Endothelial cell of umbilical vein (primary cell): ENCODE results near the gene CRACR2B. TPM values are rescaled to one million over a fixed set of nuclear protein-coding genes. Genes with fewer than 3 reads are reported as not detected.

ENCODE experiments used
- BruUV-seq: library from RNA; stranded (reverse); fragments of 400-500 nt; replicated peaks from 2 replicates; lab custom pipeline; 2021; lab: Mats Ljungman, UMichigan
- CTCF ChIA-PET: fragments of 300-600, 350-600 bp; sonication (Branson Sonifier 250); formaldehyde crosslinking; loops from one replicate; lab custom pipeline; 2021; ENCODE audit warnings: antibody characterized with exemption, inconsistent platforms; lab: Charles Lee
- POLR2A ChIA-PET: fragments of 300-600, 350-600 bp; sonication (Branson Sonifier 250); formaldehyde crosslinking; loops from one replicate; lab custom pipeline; 2021; ENCODE audit warnings: antibody characterized with exemption, inconsistent platforms; lab: Charles Lee
- DNase-seq: peaks from one replicate; pipeline ENCODE4 v3.0.0-alpha.2; 2011; ENCODE audit warnings: low read depth, low spot score
- FAIRE-seq: peaks from 2 replicates; lab custom pipeline; 2011; peaks lifted over from hg19 to GRCh38; lab: Jason Lieb, UNC
- H2AFZ ChIP-seq: 2 replicates; pipeline ENCODE4 v1.6.0; 2012; ENCODE audit warnings: low read depth, low read length, control low read depth, inconsistent platforms
- H3K27ac ChIP-seq: 2 replicates; pipeline ENCODE4 v1.5.1; 2011; ENCODE audit warnings: low read depth, mild to moderate bottlenecking, control low read depth, low read length, moderate library complexity; ENCODE audit not compliant: insufficient read depth
- H3K27me3 ChIP-seq, 2 experiments: 2 replicates each; pipeline versions ENCODE4 v1.6.0 to v1.6.1; 2011; ENCODE audit warnings: low read length in 2 of 2, mixed read lengths in 1 of 2; ENCODE audit not compliant: control insufficient read depth in 2 of 2, insufficient read depth in 2 of 2
- H3K36me3 ChIP-seq, 2 experiments: 2 replicates in 1 of 2; 3 replicates in 1 of 2; pipeline ENCODE4 v1.5.1; 2011; ENCODE audit warnings: low read length in 2 of 2, mild to moderate bottlenecking in 1 of 2, moderate library complexity in 1 of 2; ENCODE audit not compliant: control insufficient read depth in 2 of 2, insufficient read depth in 2 of 2; ENCODE audit errors: extremely low read depth in 1 of 2
- H3K4me1 ChIP-seq: 3 replicates; pipeline ENCODE4 v1.5.1; 2011; ENCODE audit warnings: mild to moderate bottlenecking, low read length; ENCODE audit not compliant: control insufficient read depth, insufficient read depth; ENCODE audit errors: extremely low read depth
- H3K4me2 ChIP-seq: 2 replicates; pipeline ENCODE4 v1.6.1; 2011; ENCODE audit warnings: low read length, control low read depth, mixed read lengths; ENCODE audit not compliant: insufficient read depth
- H3K4me3 ChIP-seq, 3 experiments: fragments of 200-600 bp in 1 of 3; sonication (generic), shearing (Covaris generic) in 1 of 3; replicated peaks in 1 of 3; 2 replicates each; pipeline ENCODE4 v1.5.1; 2011 to 2016; ENCODE audit warnings: control low read depth in 3 of 3, low read length in 3 of 3, mild to moderate bottlenecking in 2 of 3, inconsistent platforms in 1 of 3, low read depth in 1 of 3, moderate library complexity in 1 of 3; ENCODE audit not compliant: insufficient read depth in 1 of 3
- H3K79me2 ChIP-seq: 2 replicates; pipeline ENCODE4 v1.6.0; 2012; ENCODE audit warnings: low read length, inconsistent platforms; ENCODE audit not compliant: control insufficient read depth, insufficient read depth
- H3K9ac ChIP-seq: replicated peaks from 2 replicates; pipeline ENCODE3; 2011; ENCODE audit warnings: low read length, control low read depth; ENCODE audit not compliant: insufficient read depth; ENCODE audit errors: extremely low read depth
- H3K9me1 ChIP-seq: replicated peaks from 3 replicates; pipeline ENCODE4 v1.6.0; 2011; ENCODE audit warnings: mild to moderate bottlenecking, low read length; ENCODE audit not compliant: control insufficient read depth, insufficient read depth; ENCODE audit errors: extremely low read depth
- H3K9me3 ChIP-seq: replicated peaks from 2 replicates; pipeline ENCODE4 v1.5.1; 2012; ENCODE audit warnings: low read length, inconsistent platforms; ENCODE audit not compliant: control insufficient read depth, insufficient read depth
- H4K20me1 ChIP-seq: replicated peaks from 2 replicates; pipeline ENCODE3; 2011; ENCODE audit warnings: mild to moderate bottlenecking, low read length; ENCODE audit not compliant: control insufficient read depth, insufficient read depth; ENCODE audit errors: extremely low read depth
- CTCF ChIP-seq, 2 donors: IDR thresholded peaks; 1 replicate in 1 of 2; 2 replicates in 1 of 2; pipeline ENCODE4 v1.5.1; 2011; ENCODE audit warnings: low read length in 2 of 2, mild to moderate bottlenecking in 2 of 2, moderate library complexity in 2 of 2, control low read depth in 1 of 2, inconsistent platforms in 1 of 2, low read depth in 1 of 2; ENCODE audit not compliant: insufficient read depth in 1 of 2; ENCODE audit errors: extremely low read depth in 1 of 2
- EZH2 ChIP-seq: IDR thresholded peaks from 2 replicates; pipeline ENCODE4 v1.6.1; 2012; ENCODE audit warnings: borderline replicate concordance, low read depth, mild to moderate bottlenecking, moderate library complexity, low read length, inconsistent platforms; ENCODE audit not compliant: severe bottlenecking
- FOS ChIP-seq: IDR thresholded peaks from 2 replicates; pipeline ENCODE4 v1.6.1; 2011; ENCODE audit warnings: mild to moderate bottlenecking, low read length, moderate library complexity, borderline replicate concordance; ENCODE audit not compliant: insufficient read depth
- GATA2 ChIP-seq: IDR thresholded peaks from 2 replicates; pipeline ENCODE4 v1.7.0; 2011; ENCODE audit warnings: low read depth, mild to moderate bottlenecking, moderate library complexity, mixed read lengths, low read length; ENCODE audit not compliant: insufficient read length, insufficient read depth
- JUN ChIP-seq: IDR thresholded peaks from 2 replicates; pipeline ENCODE4 v1.6.1; 2011; ENCODE audit warnings: borderline replicate concordance, low read depth; ENCODE audit not compliant: insufficient read length, insufficient read depth
- MAX ChIP-seq: IDR thresholded peaks from 2 replicates; pipeline ENCODE4 v1.6.1; 2011; ENCODE audit not compliant: insufficient read depth, insufficient read length
- MYC ChIP-seq: IDR thresholded peaks from one replicate; pipeline ENCODE4 v1.6.1; 2011; ENCODE audit warnings: mild to moderate bottlenecking, low read depth, low read length
- POLR2A ChIP-seq: IDR thresholded peaks from 2 replicates; pipeline ENCODE4 v1.6.1; 2012; ENCODE audit warnings: low read depth, mild to moderate bottlenecking, control low read depth, low read length
- POLR2AphosphoS5 ChIP-seq: IDR thresholded peaks from 2 replicates; pipeline ENCODE4 v1.6.1; 2012; ENCODE audit warnings: low read depth, mild to moderate bottlenecking, control low read depth, low read length, moderate library complexity; ENCODE audit not compliant: insufficient read depth
- dilution Hi-C: fragments of 300-500 bp; cut with MboI; formaldehyde crosslinking; loops from one replicate; pipeline ENCODE4 v1.15.0; 2019; ENCODE audit warnings: low sequenced_read_pairs; ENCODE audit not compliant: extremely low pct_ligation_motif_present
- intact Hi-C: fragments of 100-400 bp; cut with micrococcal nuclease; formaldehyde crosslinking; loops from one replicate; pipeline ENCODE4 v1.10.0; 2022
- polyA plus RNA-seq, 4 experiments: library from polyadenylated mRNA; depleted of rRNA in 3 of 4; stranded (reverse) in 3 of 4; unstranded in 1 of 4; fragments of >200 nt; gene quantifications; 2 replicates each; pipeline versions ENCODE4 v1.2.1 to v1.2.3, GENCODE V29; 2011 to 2012; ENCODE audit warnings: missing spikeins in 1 of 4
- total RNA-seq: library from RNA; stranded (reverse); gene quantifications from 2 replicates; pipeline ENCODE4 v1.2.3, GENCODE V29; 2021

CRACR2B gene
- total and polyA plus RNA-seq, 2 donors (not counting 3 experiments of a cell fraction or from before 2014, with no cell fraction given) = 8.4 to 9.3 TPM

GRCh38 chr11:860234-861104, 32.8 kb downstream of the CRACR2B start:
- H3K79me2 ChIP-seq = no peaks in the 10 kb centered on the region
- H3K4me1 ChIP-seq = no peaks in the 10 kb centered on the region
- ChIA-PET POLR2A (no interaction called here), CTCF (interaction anchor here (0.7 to 1.1 kb wide), 2 partner anchors 20 to 38 kb away, joined by 3 to 4 read pairs; no protein-coding TSS in a partner anchor)
- no peak overlapping the region for H3K4me3 ChIP-seq
- dilution Hi-C loops = no loop called here
- no peak for TF ChIP-seq CTCF (IDR thresholded peaks at IDR 0.05; ENCODE audit: extremely low read depth in 1 of 2, insufficient read depth in 1 of 2, low read depth in 1 of 2, low read length in 2 of 2)
- no peak for TF ChIP-seq JUN
- no peak for TF ChIP-seq EZH2
- H3K36me3 ChIP-seq = peaks cover 0 to 6% of the 10 kb centered on the region in 2 experiments
- FAIRE-seq (no peak), DNase-seq (no peak)
- H3K9me1 ChIP-seq = no peaks in the 10 kb centered on the region
- no peaks in the 10 kb centered on the region for H4K20me1 ChIP-seq
- no TSS peak for BruUV-seq
- H2AFZ ChIP-seq = no peak overlapping the region
- no peak overlapping the region for H3K4me2 ChIP-seq
- H3K9me3 ChIP-seq = no peaks in the 10 kb centered on the region
- no peaks in the 10 kb centered on the region for H3K27me3 ChIP-seq
- H3K9ac ChIP-seq = no peak overlapping the region
- H3K27ac ChIP-seq = no peak overlapping the region
- intact Hi-C loops = no loop called here

GRCh38 chr11:861105-861479, 33.4 kb downstream of the CRACR2B start:
- intact Hi-C loops (no loop called here), dilution Hi-C loops (no loop called here)
- Histone ChIP-seq H3K4me3 (no peak overlapping the region), H4K20me1 (no peaks in the 10 kb centered on the region), H3K4me2 (no peak overlapping the region), H3K9me3 (no peaks in the 10 kb centered on the region), H3K9me1 (no peaks in the 10 kb centered on the region), H2AFZ (no peak overlapping the region), H3K27ac (no peak overlapping the region), H3K9ac (no peak overlapping the region), H3K79me2 (no peaks in the 10 kb centered on the region), H3K27me3 (no peaks in the 10 kb centered on the region), H3K4me1 (no peaks in the 10 kb centered on the region), H3K36me3 (peaks cover 0 to 10% of the 10 kb centered on the region in 2 experiments)
- ChIA-PET CTCF (no interaction called here), POLR2A (no interaction called here)
- no TSS peak for BruUV-seq
- DNase-seq (no peak), FAIRE-seq (no peak)
- TF ChIP-seq JUN (no peak), POLR2A (no peak), POLR2AphosphoS5 (no peak), GATA2 (no peak), CTCF (IDR thresholded peaks at IDR 0.05; ENCODE audit: extremely low read depth in 1 of 2, insufficient read depth in 1 of 2, low read depth in 1 of 2, low read length in 2 of 2) (no peak), FOS (no peak), MAX (no peak), MYC (no peak), EZH2 (no peak)
